Inferior parietal cortex (tissue), 1 donor: Measurements from ENCODE around the gene MPND.

ENCODE experiments used
- DNase-seq: peaks from one replicate; pipeline ENCODE4 v3.0.0-alpha.2; 2016; ENCODE audit errors: extremely low spot score

MPND gene

DNA sequence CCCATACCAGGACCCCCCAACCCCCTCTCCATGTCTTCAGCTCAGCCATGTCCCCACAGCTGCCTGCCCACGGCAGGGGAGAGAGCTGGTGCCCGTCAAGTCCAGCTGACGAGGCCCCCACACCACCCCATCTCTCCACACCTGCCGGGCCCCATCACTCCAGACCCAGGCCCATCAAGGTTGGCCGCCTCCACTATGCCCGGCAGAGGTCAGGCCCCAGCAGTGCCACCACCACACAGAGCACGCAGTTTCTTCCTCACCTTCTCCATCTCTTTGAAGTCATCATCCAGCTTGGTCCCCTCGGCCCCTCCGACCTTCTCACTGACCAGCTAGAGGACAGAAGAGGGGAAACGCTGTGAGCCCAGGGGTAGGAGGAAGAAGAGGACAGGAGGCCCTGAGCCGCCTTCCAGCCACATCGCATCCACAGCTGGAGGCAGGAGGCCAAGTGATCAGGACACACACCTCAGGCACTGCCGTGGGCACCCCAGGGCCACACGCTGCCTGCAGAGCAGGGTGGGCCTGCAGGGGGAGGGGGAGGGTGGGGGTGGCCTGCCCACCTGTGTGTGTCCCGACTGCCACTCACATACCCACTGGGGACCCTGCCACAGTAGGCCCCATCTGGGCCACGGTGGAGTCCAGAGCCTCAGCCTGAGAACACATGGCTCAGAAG, 23.4 kb downstream of the MPND start:
- DNase-seq, result no peak

DNA sequence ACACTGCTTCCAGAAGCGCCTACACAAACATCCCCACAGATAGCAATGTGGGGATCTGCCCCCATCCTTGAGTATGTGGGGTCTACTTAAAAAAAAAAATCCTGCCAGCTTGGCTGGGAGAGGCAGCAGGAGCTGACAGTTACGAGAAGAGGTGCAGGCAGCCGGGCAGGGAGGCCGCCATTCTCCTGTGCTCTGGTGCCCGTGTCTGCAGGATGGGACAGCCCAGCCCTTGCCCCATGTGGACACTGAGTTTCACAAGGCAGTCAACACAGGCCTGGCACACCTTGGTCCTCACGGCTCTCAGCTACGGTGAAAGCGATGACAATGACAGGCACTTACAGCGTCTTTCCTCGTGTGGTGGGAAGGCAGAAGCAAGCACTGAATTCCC, 24.0 kb downstream of the MPND start:
- DNase-seq, result no peak

DNA sequence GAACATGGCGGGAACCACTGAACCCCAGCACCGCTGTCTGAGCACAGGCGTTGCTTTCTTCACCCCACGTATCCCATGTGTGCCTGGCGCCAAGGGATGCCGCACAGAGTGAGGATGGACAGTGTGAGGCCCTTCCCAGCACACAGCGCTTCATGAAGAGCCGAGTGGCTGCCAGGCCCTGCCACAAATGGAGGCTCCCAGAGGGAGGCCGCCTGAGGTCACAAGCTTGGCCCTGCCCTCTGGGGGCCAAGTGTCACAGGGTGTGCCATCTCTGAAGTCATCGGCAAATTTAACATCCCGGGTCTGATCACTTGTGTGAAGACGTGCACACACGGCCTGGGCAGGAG, 24.4 kb downstream of the MPND start:
- DNase-seq, result no peak

DNA sequence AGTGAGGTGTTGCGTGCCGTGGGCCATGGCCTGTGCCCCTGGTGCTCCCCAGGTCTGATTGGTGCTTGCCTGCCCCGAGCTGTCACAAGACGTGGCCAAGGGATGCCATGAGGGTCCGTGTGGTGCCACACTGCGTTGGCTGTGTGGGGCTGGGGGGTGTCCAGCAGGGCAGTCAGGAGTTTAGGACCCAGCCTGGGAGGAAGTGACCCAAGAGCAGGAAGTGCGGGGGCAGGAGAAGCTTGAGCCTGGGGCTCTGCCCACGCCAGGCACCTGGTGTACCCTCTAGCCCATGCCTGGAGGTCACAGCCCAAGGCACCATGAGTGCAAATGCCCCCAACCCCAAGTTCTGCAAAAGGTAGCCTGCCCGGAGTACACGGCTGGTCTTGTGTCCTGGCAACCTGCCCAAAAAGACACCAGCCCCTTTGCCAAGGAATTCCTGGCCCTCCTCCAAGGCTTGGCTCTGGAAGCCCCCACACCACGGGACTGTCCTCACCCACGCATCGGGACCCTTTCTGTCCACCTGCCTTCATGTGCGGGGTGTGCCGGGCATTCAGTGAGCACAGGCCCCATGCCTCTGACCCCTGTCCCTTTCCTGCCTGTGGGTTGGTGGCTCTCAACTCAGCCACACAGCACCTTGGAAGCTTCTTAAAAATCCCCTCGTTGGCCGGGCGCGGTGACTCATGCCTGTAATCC, 24.9 kb downstream of the MPND start:
- no peak for DNase-seq

DNA sequence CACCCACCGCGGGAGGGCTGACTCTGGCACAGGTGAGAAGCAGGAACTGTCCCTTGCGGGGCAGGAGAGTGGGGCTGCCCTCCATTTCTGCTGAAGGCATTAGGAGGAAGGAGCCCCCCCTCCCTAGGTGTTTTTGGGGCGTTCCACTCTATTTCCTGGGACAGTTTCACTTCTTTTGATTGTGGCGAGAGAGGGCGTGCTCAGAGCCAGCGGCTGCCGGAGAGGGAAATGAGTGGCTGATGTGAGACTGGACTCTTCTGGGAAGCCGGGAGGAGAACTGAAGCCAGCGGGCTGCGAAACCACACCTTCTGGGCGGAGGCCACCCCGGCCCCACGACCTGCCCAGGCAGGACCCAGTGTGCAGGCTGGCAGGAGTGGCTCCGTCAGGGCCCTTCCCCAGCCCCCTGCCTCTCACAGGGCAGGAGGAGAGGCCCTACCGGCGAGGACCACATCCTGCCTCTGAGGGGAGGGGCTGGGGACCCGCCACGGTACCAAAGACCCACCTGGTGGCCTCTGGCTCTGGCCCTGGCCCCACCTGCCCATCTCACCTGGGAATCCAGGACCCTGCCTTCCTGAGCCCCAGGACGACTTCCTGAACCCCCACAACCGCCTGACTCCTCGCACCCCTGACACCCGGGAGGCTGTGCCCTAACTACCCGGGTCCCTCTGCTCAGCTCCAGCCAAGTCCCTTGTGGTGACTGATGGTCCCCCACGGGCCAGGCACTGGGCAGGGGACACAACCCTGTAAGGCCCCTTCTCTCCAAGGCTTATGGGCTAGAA, 25.9 kb downstream of the MPND start:
- no peak for DNase-seq

DNA sequence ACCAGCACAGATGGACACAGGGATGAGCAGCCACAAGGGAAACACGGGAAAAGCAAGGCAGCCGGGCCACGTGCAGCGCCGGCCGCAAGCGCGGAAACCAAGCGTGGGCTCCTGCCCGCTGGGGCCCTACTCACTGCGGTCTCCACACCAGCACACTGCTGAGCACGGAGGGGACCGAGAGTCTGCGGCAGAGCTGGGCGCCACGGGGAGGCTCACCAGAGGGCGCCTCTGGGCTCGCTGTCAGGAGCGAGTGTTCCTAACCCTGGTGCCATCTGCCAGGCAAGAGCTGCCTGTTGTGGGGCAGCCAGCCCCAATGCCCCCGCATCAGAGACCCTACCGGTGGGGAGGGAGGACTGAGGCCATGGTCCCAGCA, 26.5 kb downstream of the MPND start:
- peak; percentile 63 for DNase-seq

DNA sequence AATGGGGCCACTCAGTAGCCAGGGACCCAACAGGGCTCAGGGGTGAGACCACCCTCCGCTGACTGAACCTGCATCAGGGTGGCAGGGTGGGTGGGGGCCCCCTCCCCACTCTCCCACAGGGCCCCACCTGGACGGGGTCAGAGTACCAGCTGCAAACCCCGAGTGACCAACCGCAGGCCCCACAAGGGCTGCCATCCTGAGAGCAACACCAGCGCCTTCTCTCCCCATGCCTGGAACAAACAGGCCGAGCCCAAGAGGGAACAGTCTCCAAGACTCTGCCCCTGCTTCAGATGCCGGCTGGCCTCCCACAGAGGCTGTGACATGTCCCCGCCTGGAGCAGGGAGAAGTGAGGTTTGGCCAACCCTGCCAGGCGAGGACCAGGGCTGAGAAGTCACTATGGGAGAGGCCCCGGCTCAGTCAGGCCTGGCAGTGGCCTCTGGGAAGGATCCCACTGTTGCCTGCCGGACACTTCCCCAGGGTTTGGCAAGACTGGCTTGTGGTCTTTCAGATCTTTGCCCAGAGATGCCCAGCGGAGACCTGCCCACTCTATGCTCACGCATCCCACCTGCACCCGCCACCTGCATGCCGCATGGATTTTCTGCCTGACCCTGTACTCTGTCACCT, 27.2 kb downstream of the MPND start:
- no peak for DNase-seq

DNA sequence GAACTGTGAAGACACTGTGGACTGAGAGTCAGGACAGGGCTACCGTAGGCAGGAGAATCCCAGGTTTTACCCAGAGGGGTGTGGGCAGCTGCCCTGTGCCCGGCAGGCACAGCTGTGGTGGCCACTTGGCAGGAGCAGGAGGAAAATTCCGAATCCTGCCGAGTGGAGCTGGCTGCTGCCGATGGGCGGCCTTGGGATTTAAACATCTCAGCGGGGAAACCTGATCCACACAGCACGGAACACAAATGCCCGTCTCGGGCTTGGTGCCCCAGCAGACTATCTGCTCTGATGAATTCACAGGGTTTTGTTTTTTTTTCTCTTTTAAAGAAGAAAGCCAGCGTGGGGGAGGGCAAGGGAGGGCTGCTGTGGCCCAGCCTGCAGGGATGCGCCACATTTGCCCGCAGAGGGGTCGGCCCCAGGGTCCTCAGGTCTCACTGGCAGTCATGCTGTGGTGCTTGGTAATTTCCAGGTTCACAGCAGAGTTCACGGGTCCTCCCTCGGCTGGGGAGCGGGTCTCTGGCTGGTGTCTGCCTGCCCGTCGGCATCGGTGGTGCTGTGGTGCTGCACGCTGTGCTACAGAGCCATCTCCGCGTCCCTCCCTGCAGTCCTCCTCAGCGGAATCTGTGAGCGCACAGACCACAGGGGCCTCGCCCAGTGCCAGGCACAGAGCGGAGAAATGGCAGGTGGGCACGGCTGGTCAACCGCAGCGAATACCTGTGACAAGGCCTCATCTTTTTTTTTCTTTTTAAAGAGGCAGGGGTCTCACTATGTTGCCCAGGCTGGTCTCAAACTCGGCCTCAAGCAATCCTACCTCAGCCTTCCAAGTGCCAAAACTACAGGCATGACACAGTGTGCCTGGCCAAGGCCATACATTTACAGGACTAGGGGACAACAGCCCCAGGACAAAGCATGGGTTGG, 28.1 kb downstream of the MPND start:
- DNase-seq, result no peak

DNA sequence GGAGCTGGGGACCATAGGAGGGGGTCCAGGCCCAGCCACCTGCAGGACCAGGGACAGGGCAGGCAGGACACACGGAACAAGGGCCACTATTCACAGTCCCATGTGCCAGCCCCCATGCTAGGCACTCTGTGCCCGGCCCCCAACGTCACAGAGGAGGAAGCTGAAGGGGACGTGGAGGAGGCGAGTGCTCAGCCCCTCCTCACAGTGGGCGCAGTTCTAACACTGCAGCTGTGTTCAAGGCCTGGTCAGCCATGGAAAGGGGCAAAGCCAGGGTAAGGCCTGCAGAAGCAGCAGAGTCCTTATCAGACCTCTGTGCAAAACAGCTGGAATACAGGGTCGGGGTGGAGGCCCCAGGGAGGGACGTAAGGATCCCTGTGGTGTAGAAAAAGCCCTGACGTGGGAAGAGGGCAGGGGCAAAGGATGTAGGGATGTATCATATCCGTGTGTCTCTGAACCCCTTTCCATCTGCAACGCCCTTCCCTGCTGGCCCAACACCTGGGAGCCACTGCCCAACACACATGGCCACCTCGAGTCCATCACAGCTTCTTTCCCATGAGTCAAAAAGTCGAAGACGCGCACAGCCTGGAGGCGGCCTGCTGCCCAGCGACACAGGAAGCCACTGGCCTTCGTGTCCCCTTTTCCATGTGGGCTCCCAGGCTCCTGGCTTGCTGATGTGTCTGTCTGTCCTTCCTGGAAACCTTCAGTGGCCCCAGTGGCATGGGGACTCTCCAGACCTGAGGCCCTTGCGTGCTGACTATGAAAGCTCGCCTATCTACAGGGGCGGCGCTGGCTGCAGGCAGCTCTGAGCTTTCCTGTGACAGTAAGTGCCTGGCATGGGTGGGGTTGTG, 29.0 kb downstream of the MPND start:
- no peak for DNase-seq

DNA sequence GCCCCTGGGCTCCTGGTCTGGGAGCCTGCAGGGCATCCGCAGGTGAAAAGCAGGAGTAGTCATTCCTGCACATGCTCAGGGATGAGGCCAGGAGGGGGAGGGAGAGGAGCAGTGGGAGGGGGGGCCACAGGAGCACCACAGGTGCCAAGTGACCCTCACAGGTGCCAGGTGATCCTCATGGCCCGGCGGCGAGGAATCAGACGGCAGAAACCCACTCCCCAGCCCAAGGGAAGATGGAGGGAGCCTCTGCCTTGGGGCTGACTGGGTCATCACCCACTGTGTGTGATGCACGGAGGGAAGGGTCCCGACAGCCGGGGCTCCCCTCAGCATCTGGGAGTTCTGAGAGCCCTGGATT, 29.6 kb downstream of the MPND start:
- DNase-seq, result no peak

DNA sequence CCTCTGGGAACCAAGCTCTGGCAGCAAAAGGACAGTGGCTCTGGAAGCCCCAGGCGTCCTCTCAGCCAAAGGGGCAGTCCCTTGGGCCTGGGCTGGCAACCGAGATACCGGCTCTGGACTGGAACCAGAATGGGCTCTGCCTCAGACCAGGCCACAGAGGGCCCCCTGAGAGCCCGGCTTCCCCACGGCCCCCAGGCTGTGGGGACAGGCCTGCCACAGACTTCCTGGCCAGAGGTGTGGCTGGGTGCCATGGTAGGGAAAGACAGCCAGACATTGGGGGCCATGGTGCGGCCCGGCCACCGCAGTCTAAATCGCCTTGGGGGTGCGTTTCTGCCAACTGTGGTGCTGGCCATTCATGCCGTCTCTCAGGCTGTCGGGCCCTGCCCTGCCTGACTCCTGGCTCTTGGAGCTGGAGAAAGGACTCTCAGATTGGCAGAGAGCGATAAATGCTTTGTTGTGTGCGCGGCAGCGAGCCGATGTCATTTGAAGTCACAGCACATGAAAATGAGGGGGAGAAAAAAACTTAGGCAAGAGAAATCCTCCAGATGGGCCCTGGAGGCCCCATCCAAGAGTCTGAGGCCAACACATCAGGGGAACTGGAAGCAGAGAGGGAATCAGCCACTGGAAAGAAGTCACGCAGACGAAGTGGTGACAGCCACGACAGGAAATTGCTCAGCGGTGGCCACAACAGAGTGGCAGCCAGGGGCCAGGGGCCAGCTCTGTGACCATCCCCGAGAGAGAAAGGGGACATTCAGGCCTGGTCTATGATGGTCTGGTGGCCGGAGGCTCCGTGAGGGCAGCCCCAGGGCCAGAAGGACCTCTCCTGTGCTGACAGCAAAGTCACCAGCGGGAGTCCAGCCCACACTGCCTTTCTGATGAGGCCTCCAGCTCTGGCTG, 30.5 kb downstream of the MPND start:
- peak; percentile 60 for DNase-seq

DNA sequence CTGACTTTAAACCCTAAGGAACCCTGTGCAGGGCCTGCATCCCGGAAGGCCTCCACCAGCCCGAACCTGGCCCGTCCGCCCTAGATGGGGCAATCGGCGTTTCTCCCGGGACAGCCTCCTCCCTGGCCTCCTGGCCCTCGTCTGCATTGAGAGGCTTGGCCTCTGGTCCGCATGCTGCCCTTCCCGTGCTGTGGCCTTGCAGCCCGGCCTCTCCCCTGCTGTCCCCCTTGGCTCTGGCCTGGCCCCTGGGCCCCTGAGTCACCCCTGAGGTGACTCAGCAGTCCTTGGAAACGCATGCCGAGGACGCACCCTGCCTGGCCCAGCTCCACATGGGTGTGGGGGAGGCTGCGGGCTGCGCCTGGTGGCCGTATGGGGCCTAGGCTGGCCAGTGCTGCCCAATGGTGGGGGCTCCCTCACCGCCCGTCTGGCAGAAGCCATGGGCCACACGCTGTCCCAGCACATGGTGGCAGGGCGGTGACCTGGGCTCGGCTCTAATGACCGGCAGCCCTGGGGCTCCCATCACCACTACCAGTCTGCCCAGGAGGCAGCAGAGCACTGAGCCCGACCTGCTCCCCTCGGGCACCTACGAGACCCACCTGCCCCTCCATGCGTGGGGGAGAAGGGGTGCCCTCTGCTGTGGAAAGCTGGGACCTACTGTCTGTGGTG, 31.3 kb downstream of the MPND start:
- no peak for DNase-seq

DNA sequence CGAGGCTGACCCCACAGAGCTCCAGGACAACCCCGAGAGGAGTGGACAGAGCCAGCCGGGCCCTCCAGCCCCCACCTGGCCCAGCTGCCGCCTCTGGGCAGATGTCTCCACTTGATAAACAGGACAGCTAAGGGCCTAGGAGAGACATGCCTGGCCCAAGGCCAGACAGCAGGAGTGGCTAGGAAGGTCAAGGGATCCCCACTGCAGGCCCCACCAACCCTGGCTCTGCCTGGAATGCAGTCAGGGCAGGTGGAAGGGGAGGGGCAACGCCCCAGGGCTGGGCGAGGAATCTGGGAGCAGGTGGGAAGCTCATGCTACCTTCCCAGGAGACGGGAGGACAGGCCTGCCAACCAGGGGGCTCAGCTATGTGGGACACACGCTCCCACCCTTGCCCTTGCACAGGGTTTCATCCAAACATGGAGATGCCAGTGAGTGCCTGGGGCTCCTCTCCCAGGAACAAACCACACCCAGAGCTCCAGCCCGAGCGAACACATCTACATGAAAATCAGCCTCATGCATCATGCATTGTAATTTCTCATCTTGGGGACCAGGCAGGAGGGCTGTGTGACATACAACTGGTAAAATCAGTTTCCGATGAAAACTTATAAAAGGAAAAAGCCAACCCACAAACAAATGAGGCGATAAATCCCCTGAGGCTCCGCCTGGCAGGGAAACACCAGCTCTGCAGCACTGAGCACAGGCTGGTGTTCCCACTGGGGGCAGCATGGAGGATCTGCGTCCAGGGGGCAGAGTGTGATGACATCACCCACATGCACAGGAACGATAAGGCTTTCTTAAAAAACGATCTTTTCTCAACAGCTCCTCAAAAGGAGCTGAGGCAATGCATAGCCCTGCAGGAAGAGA, 32.0 kb downstream of the MPND start:
- peak; percentile 68 for DNase-seq

DNA sequence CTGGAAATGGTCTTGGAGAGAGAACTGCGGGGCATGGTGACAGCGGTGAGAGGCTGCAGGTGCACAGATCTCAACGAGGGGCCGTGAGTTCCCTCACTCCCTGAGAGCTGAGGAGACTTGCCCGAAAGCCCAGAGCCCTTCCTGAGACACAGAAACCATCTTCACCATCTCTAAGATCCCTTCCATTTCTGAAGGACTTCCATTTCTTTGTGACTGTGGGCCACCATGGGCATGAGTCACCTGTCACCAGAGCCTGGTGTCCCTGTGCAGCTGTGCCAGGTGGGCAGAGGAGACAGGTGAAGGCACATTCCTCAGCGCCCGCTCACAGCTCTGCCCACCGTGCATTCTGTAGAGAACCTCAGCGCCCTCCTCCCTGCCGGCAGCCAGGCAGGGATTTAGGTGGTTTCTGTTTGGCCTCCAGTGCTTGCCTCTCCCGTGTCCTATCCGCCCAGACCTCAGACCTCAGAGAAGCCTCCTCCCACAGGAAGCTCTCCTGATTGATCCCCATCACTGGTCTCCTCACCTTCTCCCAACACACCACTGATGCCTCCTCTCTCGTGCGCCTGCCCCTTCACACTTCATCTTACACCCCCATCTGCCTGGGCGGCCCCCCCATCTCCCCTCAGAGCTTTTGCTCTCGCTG, 32.8 kb downstream of the MPND start:
- no peak for DNase-seq

DNA sequence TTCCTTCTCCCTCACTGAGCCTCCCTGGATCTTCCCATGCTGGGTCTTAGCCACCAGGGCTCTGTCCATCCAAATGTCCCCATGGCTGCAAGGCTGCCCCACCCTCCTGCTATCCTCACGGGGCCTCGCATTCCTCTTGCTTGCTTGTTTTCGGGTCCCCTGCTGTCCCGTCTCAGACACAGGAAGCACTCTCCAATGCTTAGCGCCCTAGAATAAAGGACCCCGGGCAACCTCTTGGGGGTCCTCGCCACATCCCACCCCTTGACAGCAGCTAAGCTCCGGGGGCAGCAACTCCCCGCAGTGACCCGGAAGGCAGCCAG, 33.3 kb downstream of the MPND start:
- DNase-seq, result no peak

DNA sequence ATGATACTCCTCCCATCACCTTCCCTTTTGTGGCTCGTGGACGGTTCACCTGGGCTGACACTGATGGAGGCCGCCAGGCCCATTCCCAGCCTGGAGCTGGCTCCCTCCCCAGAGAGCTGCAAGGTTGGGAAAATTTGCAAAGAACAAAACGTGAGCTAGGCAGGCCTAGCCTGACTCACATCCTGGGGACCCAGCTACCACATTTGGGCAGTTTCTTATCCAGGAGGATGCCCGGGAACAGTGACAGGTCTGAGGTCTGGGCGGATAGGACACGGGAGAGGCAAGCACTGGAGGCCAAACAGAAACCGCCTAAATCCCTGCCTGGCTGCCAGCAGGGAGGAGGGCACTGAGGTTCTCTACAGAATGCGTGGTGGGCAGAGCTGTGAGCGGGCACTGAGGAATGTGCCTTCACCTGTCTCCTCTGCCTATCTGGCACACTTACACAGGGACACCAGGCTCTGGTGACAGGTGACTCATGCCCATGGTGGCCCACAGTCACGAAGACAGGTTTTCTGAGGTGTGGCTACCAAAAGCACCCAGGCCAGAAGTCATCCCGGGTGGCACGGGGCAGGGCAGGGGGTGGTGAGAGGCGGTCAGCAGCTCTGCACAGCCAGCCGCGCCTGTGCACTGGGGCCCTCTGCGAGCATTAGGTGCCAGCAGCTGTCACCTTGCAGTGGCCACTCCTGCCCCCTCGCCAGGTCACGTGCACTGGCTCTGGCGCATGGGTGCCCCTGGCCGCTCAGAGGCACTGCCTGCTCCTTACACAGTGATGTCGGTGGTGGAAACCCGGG, 33.8 kb downstream of the MPND start:
- DNase-seq, result no peak

DNA sequence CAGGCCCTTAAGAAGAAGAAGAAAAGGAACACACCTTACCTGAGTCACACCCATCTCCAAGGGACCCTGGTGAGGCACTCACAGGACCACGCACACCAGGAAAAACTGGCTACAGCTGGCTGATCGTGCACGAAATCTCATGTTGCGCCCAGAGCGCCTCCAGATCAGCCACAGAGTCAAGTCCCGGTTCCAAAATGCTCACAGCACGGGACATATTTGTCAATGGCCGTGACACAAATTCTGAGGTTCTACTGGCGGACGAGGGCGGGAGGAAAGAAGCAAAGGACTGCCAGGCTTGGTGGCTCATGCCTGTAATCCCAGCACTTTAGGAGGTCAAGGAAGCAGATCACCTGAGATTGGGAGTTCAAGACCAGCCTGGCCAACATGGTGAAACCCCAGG, 35.5 kb downstream of the MPND start:
- DNase-seq, result no peak
